ENCODE results near the gene KCNN3.
A peak's percentile ranks its signal among the peaks of the same experiment; 100 is the strongest.

Gene KCNN3

GRCh38 chr1:154864189-154864975, 5.7 kb downstream of the KCNN3 start:
- Mint-ChIP-seq H3K9me3 (no peaks in the 10 kb centered on the region), H3K36me3 (ENCODE audit: low read depth) (no peaks in the 10 kb centered on the region), H3K4me1 (peaks cover 93% of the 10 kb centered on the region), H3K27me3 (ENCODE audit: low read depth, poor library complexity) (peaks cover 54% of the 10 kb centered on the region), H3K4me3 (peak overlapping the region; percentile 44), H3K27ac (no peak overlapping the region)
- DNase-seq = no peak
- no peak for TF ChIP-seq CTCF (IDR thresholded peaks at IDR 0.05)

GRCh38 chr1:154863315-154864174, 6.5 kb downstream of the KCNN3 start:
- no peak overlapping the region for H3K27ac Mint-ChIP-seq
- peak; percentile 68 for DNase-seq
- H3K36me3 Mint-ChIP-seq (ENCODE audit: low read depth) = no peaks in the 10 kb centered on the region
- peak overlapping the region; percentile 46 for H3K4me3 Mint-ChIP-seq
- H3K4me1 Mint-ChIP-seq = peaks cover 88% of the 10 kb centered on the region
- TF ChIP-seq CTCF (IDR thresholded peaks at IDR 0.05) = peak; percentile 89
- peaks cover 46% of the 10 kb centered on the region for H3K27me3 Mint-ChIP-seq (ENCODE audit: low read depth, poor library complexity)
- H3K9me3 Mint-ChIP-seq = no peaks in the 10 kb centered on the region

GRCh38 chr1:154862907-154863306, 7.2 kb downstream of the KCNN3 start:
- H3K4me3 Mint-ChIP-seq = peak overlapping the region; percentile 46
- DNase-seq = peak; percentile 38
- no peak overlapping the region for H3K27ac Mint-ChIP-seq
- H3K4me1 Mint-ChIP-seq = peaks cover 82% of the 10 kb centered on the region
- H3K9me3 Mint-ChIP-seq = no peaks in the 10 kb centered on the region
- H3K27me3 Mint-ChIP-seq (ENCODE audit: low read depth, poor library complexity) = peaks cover 42% of the 10 kb centered on the region
- no peak for TF ChIP-seq CTCF (IDR thresholded peaks at IDR 0.05)
- H3K36me3 Mint-ChIP-seq (ENCODE audit: low read depth) = no peaks in the 10 kb centered on the region

GRCh38 chr1:154861607-154862094, 8.4 kb downstream of the KCNN3 start:
- no peak for TF ChIP-seq CTCF (IDR thresholded peaks at IDR 0.05)
- H3K36me3 Mint-ChIP-seq (ENCODE audit: low read depth) = no peaks in the 10 kb centered on the region
- no peak for DNase-seq
- peaks cover 34% of the 10 kb centered on the region for H3K27me3 Mint-ChIP-seq (ENCODE audit: low read depth, poor library complexity)
- H3K4me3 Mint-ChIP-seq = peak overlapping the region; percentile 46
- H3K4me1 Mint-ChIP-seq = peaks cover 70% of the 10 kb centered on the region
- no peaks in the 10 kb centered on the region for H3K9me3 Mint-ChIP-seq
- no peak overlapping the region for H3K27ac Mint-ChIP-seq

GRCh38 chr1:154860156-154860870, 9.8 kb downstream of the KCNN3 start:
- no peak for TF ChIP-seq CTCF (IDR thresholded peaks at IDR 0.05)
- Mint-ChIP-seq H3K27me3 (ENCODE audit: low read depth, poor library complexity) (peaks cover 21% of the 10 kb centered on the region), H3K36me3 (ENCODE audit: low read depth) (no peaks in the 10 kb centered on the region), H3K27ac (peak overlapping the region; percentile 90), H3K4me1 (peaks cover 63% of the 10 kb centered on the region), H3K4me3 (no peak overlapping the region), H3K9me3 (no peaks in the 10 kb centered on the region)
- no peak for DNase-seq
